K562 (cell line): ENCODE measurements around the gene GDF15. TPM values are rescaled to one million over a fixed set of nuclear protein-coding genes. Genes with fewer than 3 reads are reported as not detected.

Experiments used
- CBX3 ChIP-seq, 2 experiments: IDR thresholded peaks; 1 replicate in 1 of 2; 2 replicates in 1 of 2; pipeline ENCODE4 v1.6.1; 2012; ENCODE audit warnings: inconsistent platforms in 2 of 2, low read length in 2 of 2, borderline replicate concordance in 1 of 2, control low read depth in 1 of 2
- POLR2B ChIP-seq: fragments of 450-650 bp; IDR thresholded peaks from 2 replicates; pipeline ENCODE4 v1.6.1; 2018; ENCODE audit warnings: low read depth; ENCODE audit not compliant: partially characterized antibody
- RUNX1 ChIP-seq: sonication (generic); IDR thresholded peaks from 2 replicates; pipeline ENCODE4 v1.6.1; 2016; ENCODE audit warnings: antibody characterized with exemption, low read depth
- SMC3 ChIP-seq: conservative IDR thresholded peaks from 2 replicates; pipeline ENCODE4 v1.6.1; 2011; ENCODE audit warnings: low read depth, low read length, improper control_type of control experiment; ENCODE audit not compliant: insufficient read depth
- TSC22D4 ChIP-seq: fragments of 450-650 bp; IDR thresholded peaks from 2 replicates; pipeline ENCODE4 v1.6.1; 2016; ENCODE audit warnings: missing genetic modification characterization, missing biosample characterization, control low read depth
- ZNF41 ChIP-seq: fragments of 250-450 bp; sonication (Bioruptor Pico); conservative IDR thresholded peaks from 2 replicates; pipeline ENCODE4 v1.4.0; 2020; ENCODE audit warnings: mild to moderate bottlenecking
- ZNF766 ChIP-seq: fragments of 200-800 bp; sonication (Bioruptor generic); conservative IDR thresholded peaks from 2 replicates; pipeline ENCODE4 v1.6.1; 2016; ENCODE audit warnings: missing genetic modification characterization, missing compliant biosample characterization
- ZNF830 ChIP-seq: fragments of 250-450 bp; sonication (Bioruptor Pico); IDR thresholded peaks from 2 replicates; pipeline ENCODE4 v1.5.0; 2021; ENCODE audit warnings: mild to moderate bottlenecking
- polyA plus RNA-seq, 8 experiments: library from polyadenylated mRNA; depleted of rRNA in 4 of 8; stranded (reverse) in 5 of 8; unstranded in 3 of 8; fragments of >200 nt; fragmentation: Nextera tagmentation in 2 of 8; fragmentation: Illumina TruSeq in 1 of 8; extraction: Ambion mirVana in 2 of 8; extraction: Trizol in 1 of 8; gene quantifications; 2 replicates each; pipeline versions ENCODE4 v1.2.1 to v1.2.3, GENCODE V29; 2011 to 2014; ENCODE audit warnings: inconsistent platforms in 1 of 8, missing spikeins in 1 of 8
- total RNA-seq, 7 experiments: library from RNA; depleted of rRNA in 6 of 7; stranded (reverse); fragments of >200 nt in 6 of 7; fragmentation: Illumina TruSeq in 2 of 7; extraction: Trizol in 2 of 7; gene quantifications; 2 replicates each; pipeline versions ENCODE4 v1.2.1 to v1.2.3, GENCODE V29; 2011 to 2021; ENCODE audit warnings: low replicate concordance in 1 of 7
- TF ChIP-seq, protein P1 (sequence below), 2 experiments: fragments of 450-650 bp; IDR thresholded peaks; 2 replicates each; pipeline ENCODE4 v1.6.1; 2016; ENCODE audit warnings: mild to moderate bottlenecking in 2 of 2, borderline replicate concordance in 1 of 2, low read depth in 1 of 2, moderate library complexity in 1 of 2
- TF ChIP-seq, protein P2 (sequence below), 2 experiments: fragments of 150-350 bp in 1 of 2; IDR thresholded peaks; 2 replicates each; pipeline ENCODE4 v1.6.1; 2012 to 2016; ENCODE audit warnings: low read depth in 2 of 2, low read length in 2 of 2, mild to moderate bottlenecking in 1 of 2, moderate library complexity in 1 of 2

The GDF15 gene
- total and polyA plus RNA-seq, 9 of the 15 experiments (the other 6 are each of a cell fraction or from before 2014, with no cell fraction given) = 2.3 to 82.4 (median 12.5) TPM

DNA sequence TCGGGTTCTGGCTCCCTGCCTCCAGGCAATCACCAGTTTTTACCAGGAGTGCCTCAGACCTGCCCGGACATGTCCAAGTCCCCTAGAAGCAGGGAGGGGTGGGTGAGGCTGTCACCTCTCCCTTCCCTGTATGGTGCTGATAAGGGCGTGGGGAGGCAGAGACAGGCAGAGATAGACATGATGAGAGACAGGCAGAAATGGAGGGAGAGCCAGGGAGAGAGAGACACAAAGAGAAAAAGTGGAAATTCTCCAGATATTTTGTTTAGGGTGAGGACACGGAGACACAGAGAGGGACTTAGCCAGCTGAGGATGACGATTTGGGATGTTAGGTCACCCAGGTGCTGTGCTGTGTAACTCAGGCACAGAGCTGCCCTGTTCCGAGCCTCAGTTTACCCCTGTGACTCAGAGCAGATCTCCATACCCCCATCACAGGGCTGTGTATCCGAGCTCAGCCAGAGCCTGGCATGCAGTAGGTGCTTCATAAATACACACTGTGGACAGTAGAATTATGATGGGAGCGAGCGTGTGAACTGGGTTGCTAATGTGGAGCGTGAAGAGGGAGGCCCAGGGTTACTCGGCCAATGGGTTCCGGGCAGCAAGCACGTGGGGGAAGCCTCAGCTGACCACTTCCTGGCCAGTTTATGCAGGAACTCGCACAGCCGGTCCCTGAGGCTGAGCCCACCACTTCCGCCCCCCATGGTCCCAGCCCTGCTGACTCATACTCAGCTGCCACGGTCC is 11.9 kb upstream of the GDF15 start (continued):
- peak; percentile 31; the same call in 1 of the 2 replicates for TF ChIP-seq ZNF830 (CRISPR knock-in tag)
- TF ChIP-seq, protein P1, sequence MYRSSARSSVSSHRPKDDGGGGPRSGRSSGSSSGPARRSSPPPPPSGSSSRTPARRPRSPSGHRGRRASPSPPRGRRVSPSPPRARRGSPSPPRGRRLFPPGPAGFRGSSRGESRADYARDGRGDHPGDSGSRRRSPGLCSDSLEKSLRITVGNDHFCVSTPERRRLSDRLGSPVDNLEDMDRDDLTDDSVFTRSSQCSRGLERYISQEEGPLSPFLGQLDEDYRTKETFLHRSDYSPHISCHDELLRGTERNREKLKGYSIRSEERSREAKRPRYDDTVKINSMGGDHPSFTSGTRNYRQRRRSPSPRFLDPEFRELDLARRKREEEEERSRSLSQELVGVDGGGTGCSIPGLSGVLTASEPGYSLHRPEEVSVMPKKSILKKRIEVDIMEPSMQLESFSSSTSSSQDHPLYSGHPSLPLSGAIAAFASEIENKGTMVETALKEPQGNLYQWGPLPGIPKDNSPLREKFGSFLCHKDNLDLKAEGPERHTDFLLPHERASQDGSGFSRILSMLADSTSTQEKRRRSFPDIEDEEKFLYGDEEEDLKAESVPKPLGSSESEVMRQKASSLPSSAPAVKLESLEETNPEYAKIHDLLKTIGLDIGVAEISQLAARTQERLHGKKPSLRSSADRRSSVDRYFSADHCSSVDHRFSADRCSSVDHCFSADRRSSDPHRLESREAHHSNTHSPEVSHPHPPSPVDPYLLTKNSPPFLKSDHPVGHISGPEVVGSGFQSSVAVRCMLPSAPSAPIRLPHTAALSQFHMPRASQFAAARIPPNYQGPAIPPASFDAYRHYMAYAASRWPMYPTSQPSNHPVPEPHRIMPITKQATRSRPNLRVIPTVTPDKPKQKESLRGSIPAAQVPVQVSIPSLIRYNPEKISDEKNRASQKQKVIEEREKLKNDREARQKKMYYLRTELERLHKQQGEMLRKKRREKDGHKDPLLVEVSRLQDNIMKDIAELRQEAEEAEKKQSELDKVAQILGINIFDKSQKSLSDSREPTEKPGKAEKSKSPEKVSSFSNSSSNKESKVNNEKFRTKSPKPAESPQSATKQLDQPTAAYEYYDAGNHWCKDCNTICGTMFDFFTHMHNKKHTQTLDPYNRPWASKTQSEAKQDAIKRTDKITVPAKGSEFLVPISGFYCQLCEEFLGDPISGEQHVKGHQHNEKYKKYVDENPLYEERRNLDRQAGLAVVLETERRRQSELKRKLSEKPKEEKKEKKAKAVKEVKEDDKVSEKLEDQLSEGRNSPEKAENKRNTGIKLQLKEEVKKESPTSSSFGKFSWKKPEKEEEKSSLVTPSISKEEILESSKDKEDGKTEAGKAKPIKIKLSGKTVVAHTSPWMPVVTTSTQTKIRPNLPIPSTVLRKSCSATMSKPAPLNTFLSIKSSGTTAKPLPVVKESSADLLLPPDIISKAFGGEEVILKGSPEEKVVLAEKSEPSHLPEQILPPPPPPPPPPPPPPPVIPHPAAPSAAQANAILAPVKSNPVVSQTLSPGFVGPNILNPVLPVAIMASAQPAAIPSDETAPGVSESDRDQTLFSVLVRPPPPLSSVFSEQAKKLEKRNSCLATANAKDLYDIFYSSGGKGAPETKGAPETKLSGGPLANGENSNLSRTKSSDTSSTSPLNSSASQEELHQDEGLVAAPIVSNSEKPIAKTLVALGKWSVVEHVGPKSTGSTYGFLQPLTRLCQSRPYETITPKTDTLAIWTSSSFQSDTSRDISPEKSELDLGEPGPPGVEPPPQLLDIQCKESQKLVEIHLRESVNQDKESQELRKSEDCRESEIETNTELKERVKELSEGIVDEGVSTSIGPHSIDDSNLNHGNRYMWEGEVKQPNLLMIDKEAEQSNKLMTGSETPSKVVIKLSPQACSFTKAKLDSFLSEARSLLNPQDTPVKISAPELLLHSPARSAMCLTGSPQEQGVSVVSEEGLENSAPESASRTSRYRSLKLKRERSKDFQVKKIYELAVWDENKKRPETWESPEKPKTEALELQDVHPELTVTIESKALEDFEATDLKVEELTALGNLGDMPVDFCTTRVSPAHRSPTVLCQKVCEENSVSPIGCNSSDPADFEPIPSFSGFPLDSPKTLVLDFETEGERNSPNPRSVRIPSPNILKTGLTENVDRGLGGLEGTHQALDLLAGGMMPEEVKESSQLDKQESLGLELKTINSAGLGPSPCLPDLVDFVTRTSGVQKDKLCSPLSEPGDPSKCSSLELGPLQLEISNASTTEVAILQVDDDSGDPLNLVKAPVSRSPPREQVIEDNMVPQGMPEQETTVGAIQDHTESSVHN (IDR thresholded peaks at IDR 0.05; ENCODE audit: borderline replicate concordance in 1 of 2, low read depth in 1 of 2) = peak in 1 of 2 experiments; percentile 93; a peak in 2 of 4 replicates
- TF ChIP-seq SMC3 = 0 out of 2 replicates have a peak, but pooled peaks have one; percentile 8
- TF ChIP-seq POLR2B = peak; percentile 72
- TF ChIP-seq, protein P2, sequence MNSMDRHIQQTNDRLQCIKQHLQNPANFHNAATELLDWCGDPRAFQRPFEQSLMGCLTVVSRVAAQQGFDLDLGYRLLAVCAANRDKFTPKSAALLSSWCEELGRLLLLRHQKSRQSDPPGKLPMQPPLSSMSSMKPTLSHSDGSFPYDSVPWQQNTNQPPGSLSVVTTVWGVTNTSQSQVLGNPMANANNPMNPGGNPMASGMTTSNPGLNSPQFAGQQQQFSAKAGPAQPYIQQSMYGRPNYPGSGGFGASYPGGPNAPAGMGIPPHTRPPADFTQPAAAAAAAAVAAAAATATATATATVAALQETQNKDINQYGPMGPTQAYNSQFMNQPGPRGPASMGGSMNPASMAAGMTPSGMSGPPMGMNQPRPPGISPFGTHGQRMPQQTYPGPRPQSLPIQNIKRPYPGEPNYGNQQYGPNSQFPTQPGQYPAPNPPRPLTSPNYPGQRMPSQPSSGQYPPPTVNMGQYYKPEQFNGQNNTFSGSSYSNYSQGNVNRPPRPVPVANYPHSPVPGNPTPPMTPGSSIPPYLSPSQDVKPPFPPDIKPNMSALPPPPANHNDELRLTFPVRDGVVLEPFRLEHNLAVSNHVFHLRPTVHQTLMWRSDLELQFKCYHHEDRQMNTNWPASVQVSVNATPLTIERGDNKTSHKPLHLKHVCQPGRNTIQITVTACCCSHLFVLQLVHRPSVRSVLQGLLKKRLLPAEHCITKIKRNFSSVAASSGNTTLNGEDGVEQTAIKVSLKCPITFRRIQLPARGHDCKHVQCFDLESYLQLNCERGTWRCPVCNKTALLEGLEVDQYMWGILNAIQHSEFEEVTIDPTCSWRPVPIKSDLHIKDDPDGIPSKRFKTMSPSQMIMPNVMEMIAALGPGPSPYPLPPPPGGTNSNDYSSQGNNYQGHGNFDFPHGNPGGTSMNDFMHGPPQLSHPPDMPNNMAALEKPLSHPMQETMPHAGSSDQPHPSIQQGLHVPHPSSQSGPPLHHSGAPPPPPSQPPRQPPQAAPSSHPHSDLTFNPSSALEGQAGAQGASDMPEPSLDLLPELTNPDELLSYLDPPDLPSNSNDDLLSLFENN (IDR thresholded peaks at IDR 0.05; ENCODE audit: low read depth in 2 of 2, low read length in 2 of 2) = peak in 1 of 2 experiments; percentile 90; a peak in 2 of 4 replicates
- no peak for TF ChIP-seq TSC22D4
- peak in 1 of 2 experiments; percentile 73; a peak in 1 of 3 replicates for TF ChIP-seq CBX3 (IDR thresholded peaks at IDR 0.05; ENCODE audit: borderline replicate concordance in 1 of 2, low read length in 2 of 2)
- 0 out of 2 replicates have a peak, but pooled peaks have one; percentile 90 for TF ChIP-seq ZNF766 (CRISPR knock-in tag)
- TF ChIP-seq RUNX1 = peak; percentile 84
- TF ChIP-seq ZNF41 (CRISPR knock-in tag) = 0 out of 2 replicates have a peak, but pooled peaks have one; percentile 6
- TF ChIP-seq, all 486 proteins: peak for 232
